Muscle of arm (tissue), 14 donors: ENCODE measurements around the gene PTPN21. TPM values are rescaled to one million over a fixed set of nuclear protein-coding genes. Genes with fewer than 3 reads are reported as not detected.
A peak's percentile ranks its signal among the peaks of the same experiment; 100 is the strongest.

Source experiments
- DNase-seq: peaks from one replicate; pipeline ENCODE4 v3.0.0-alpha.2; 2013
- long read RNA-seq, 11 donors: transcript quantifications; one replicate each; lab custom pipeline, GENCODE V29; 2026
- polyA plus RNA-seq, 12 donors: library from polyadenylated mRNA; unstranded; fragments of 120-200 nt; gene quantifications; one replicate each; pipeline ENCODE4 v1.2.1, GENCODE V29; 2013; ENCODE audit not compliant: insufficient read length in 12 of 12

Gene PTPN21
- polyA plus RNA-seq = 10 to 100 TPM in 11 of 12 donors, not detected in 1; 31.0 to 70.3 (median 55.4) TPM
- long read RNA-seq, donor 1 = 0 reads
- long read RNA-seq, donor 2, full-length matches to known transcripts = 3 of 8 reads
- long read RNA-seq, donor 2, partial matches to known transcripts = 5 of 8 reads
- long read RNA-seq, donor 2, other reads (novel, unspliced or antisense) = 0 of 8 reads
- long read RNA-seq, donor 3, full-length matches to known transcripts = 1 of 6 reads
- long read RNA-seq, donor 3, partial matches to known transcripts = 5 of 6 reads
- long read RNA-seq, donor 3, other reads (novel, unspliced or antisense) = 0 of 6 reads
- long read RNA-seq, donor 4, full-length matches to known transcripts = 1 of 1 reads
- long read RNA-seq, donor 4, partial matches to known transcripts = 0 of 1 reads
- long read RNA-seq, donor 4, other reads (novel, unspliced or antisense) = 0 of 1 reads
- long read RNA-seq, donor 5, full-length matches to known transcripts = 2 of 19 reads
- long read RNA-seq, donor 5, partial matches to known transcripts = 17 of 19 reads
- long read RNA-seq, donor 5, other reads (novel, unspliced or antisense) = 0 of 19 reads
- long read RNA-seq, donor 6, partial matches to known transcripts = 5 of 5 reads
- long read RNA-seq, donor 6, other reads (novel, unspliced or antisense) = 0 of 5 reads
- long read RNA-seq, donor 7 = 0 reads
- long read RNA-seq, donor 8, partial matches to known transcripts = 10 of 10 reads
- long read RNA-seq, donor 8, other reads (novel, unspliced or antisense) = 0 of 10 reads
- long read RNA-seq, donor 9, partial matches to known transcripts = 10 of 10 reads
- long read RNA-seq, donor 9, other reads (novel, unspliced or antisense) = 0 of 10 reads
- long read RNA-seq, donor 10, full-length matches to known transcripts = 1 of 6 reads
- long read RNA-seq, donor 10, partial matches to known transcripts = 5 of 6 reads
- long read RNA-seq, donor 10, other reads (novel, unspliced or antisense) = 0 of 6 reads
- long read RNA-seq, donor 11, full-length matches to known transcripts = 2 of 7 reads
- long read RNA-seq, donor 11, partial matches to known transcripts = 5 of 7 reads
- long read RNA-seq, donor 11, other reads (novel, unspliced or antisense) = 0 of 7 reads

- DNase-seq = peak; percentile 61
Observed at GRCh38 chr14:88554457-88555286, at the start of gene PTPN21. PTPN21 (minus strand) TSS chr14:88555007; CDS start chr14:88550417, 4,590 bp downstream.

GRCh38 chr14:88604212-88604611 lies 49.4 kb upstream of the PTPN21 start:
- DNase-seq = no peak

DNA sequence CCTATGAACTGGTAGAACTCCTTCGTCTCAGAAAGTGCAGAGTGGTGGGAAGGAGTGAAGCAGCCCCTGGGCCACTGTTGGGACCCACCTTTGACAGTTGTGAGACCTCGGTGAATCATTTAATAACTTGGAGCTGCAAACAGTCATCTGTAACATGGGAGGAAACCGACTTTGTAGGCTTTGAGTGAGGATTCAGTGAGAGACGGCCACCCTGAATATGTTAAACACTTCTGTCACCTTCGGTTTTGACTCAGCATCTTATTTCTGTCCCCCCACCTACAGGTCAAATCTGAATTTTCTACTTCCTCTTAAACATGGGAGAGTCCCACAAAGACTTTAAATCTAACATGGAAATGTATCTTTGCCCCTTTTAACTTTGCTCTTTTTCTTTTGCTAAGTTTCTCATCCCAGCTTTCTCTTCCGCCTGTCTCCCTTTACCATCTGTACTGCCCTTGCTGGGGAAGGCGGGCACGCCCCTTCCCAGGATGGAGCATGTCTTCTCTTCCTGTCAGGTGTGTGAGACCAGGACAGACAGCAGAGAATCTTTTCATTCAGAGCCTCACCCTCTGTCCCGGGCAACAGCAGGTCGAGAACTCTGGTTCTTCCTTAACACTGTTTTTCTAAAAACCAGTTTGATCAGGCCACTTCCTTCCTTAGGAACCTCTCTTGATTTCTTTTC lies 45.1 kb upstream of the PTPN21 start:
- DNase-seq = no peak

DNA sequence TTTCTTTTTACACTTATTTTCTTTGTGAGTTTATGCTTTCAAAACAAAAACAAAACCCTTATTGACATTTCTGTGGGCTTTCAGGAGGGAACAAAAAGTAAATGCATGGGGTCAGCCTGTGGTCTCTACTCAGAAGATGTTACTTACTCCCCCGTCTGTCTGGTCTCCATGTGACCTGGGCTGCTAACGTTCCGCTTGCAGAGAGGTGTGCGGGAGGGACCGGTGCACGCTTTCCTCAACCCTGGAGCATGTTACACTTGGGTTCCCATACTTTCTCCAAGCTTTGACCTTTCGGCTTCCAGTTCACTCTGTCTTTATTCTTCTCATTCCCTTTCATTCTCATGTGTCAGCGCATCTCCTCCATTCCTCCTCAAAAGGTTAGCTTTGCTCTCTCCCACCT lies 44.5 kb upstream of the PTPN21 start:
- no peak for DNase-seq

DNA sequence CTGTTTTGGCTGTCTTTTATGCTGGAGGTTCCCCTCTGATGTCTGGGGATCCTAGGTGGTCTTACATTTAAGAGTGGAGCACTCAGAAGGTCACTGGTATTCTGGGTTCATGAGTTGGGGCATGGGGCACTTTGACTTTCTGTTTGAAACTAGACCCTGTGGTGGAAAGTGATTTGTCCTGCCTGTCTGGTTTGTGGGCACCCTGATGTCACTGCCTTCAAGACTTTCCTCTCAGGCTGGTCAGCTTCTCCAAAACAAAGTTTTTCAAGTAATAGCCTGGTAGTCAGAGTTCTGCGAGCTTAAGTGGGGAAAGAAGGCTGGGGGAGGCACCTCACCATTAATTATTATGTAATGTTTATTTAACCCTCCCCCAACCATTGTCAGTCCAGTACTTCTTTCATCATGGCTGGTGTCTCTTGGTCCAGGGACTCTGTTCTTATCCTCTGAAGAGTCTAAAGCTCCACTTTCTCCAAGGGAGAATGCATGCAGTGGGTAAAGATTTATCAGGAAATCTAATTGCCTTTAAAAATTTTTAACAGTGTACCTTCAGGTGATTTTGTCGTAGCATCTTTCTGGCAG lies 43.4 kb upstream of the PTPN21 start:
- no peak for DNase-seq

DNA sequence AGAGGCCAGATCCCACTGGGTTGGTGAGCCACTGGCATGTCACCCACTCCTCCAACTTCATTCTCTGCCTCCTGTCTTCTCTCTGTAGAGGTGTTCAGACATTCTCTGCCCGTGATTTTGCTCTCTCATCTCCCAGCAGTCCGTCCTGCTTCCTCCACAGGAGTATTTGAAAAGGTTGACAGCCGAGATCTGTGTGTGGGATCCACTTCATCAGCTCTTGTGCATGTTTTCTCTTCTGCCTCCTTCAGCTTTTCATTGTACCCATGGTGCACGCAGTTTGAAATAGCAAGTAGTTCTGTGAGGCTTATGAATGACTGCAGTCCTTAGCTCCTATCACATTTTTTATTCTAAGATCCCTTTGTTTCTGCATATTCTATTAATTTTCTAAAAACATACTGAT lies 42.8 kb upstream of the PTPN21 start:
- DNase-seq = no peak

DNA sequence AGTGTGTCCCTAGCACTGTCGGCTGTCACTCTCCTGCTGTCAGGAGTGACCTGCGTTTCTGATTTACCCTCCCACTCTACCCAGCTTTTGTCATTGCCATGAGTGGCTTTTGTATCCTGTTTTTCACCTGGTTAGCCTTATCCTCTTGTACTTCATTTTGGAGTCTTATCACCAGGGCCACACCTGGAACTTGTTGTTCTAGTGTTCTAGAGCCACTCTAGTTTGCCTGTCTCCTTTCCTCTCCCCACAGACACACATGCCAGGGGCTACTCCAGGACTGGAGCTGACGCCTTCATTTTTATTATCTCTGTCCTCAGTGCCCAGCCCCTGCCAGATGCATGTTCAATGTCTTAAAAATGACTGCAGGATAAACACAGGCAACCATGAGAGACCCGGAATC lies 42.2 kb upstream of the PTPN21 start:
- no peak for DNase-seq

DNA sequence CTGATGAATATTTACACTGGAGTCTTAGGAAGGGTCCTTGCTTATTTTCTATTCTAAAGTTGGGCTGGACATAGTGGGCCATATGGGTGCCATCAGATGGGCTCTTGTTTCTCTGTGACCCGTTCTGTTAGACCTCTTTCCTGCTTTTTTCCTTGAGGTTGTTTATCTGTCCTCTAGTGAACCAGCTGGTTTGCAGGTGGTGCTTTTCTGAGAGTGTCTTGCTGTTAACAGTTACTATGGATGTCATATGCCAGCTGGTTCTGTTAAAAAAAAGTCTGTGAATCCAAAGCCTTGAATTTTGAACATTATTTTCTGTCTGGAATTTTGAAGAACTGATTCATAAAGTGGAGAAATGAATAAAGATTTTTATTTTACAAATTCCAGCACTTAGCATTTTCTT lies 37.2 kb upstream of the PTPN21 start:
- DNase-seq = no peak

DNA sequence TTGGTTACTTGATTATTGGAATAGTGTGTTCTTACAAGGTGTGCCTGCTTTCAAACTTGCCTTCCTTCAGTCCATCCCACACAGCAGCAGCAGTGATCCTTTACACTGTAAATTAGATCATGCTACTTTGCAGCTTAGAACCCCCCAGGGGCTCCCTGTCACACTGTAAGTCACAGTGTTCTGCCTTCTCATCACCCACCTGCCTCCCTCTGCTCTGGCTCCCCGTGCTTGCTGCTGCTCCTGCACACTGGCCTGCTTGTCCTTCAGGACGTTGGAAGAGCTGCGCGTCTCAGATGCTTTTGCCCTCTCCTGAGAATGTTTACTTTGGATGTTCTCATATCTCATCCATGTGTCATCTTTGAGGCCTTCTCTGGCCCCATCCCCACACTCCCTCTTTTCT lies 35.4 kb upstream of the PTPN21 start:
- DNase-seq = no peak

- no peak for DNase-seq
Observed at GRCh38 chr14:88588081-88588480, 33.3 kb upstream of the PTPN21 start.

DNA sequence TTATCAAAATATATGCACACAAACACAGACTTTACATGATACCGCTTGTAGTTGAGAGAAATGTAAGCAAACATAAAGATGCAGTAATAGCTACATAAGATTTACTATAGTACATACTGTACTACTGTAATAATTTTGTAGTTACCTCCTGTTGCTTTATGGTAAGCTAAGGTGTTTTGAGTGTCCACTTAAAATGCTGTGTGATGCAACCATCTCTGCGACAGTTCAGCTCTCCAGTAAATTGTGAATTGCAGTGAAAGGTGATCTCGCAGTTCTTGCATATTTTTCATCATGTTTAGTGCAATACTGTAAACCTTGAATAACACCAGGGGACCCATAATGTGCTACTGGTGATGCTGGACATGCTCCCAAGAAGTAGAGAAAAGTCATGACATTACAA lies 29.6 kb upstream of the PTPN21 start:
- DNase-seq = no peak

GRCh38 chr14:88576222-88576621 lies 21.4 kb upstream of the PTPN21 start:
- DNase-seq = no peak

GRCh38 chr14:88572117-88572516 lies 17.3 kb upstream of the PTPN21 start:
- DNase-seq = no peak

- no peak for DNase-seq
Observed at GRCh38 chr14:88568196-88568595, 13.4 kb upstream of the PTPN21 start.

- DNase-seq = no peak
Observed at GRCh38 chr14:88565427-88565826, 10.6 kb upstream of the PTPN21 start.

DNA sequence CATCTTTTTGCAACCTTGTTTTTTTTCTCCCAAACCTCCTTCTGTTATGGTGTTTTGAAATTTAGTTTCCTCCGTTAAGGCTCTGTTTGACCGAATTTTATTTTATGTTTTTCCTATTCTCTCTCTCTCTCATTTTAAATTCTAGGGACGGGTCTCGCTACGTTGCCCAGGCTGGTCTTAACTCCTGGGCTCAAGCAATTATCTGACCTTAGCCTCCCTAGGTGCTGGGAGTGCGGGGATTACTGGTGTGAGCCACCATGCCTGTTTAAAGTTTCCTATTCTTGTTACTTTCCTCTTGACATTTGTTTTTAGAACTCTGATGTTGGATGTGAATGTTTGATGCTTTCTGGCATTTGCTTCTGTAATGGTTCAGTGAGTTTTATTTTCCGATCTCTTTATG lies 9.0 kb upstream of the PTPN21 start:
- no peak for DNase-seq

- DNase-seq = peak; percentile 90
Observed at GRCh38 chr14:88562831-88563686, 8.3 kb upstream of the PTPN21 start, which contains the start of gene ZC3H14. ZC3H14 (plus strand) TSS chr14:88563037; CDS start chr14:88563134, 97 bp downstream.

- DNase-seq = no peak
Observed at GRCh38 chr14:88562532-88562830, 7.7 kb upstream of the PTPN21 start.

GRCh38 chr14:88559852-88560251 lies 5.0 kb upstream of the PTPN21 start:
- DNase-seq = no peak

DNA sequence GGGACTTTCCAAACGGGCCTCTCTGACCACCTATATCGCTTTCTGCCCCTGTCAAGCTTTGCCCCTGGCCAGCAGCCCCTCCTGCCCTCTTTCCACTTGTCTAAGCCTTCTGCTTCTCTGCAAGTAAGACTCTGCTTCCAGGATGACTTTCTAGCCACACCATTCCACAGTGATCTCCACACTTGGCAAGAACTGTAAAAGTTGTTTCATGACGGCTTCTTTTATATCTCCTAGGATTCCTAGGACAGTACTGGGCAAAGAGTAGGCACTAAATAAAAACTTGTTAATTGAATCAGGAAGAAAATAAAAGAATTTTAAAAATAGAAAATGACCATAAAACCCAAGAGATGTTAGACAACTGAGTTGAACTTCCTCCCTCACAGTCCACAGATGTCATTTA lies 1.8 kb upstream of the PTPN21 start:
- no peak for DNase-seq
